PFSK-1 (cell line): Measurements from ENCODE around the gene ITGBL1.

Source experiments
- FOXP2 ChIP-seq: optimal IDR thresholded peaks from 2 replicates; pipeline ENCODE3; 2011; ENCODE audit warnings: borderline replicate concordance, control low read depth, inconsistent platforms; ENCODE audit not compliant: insufficient read depth; ENCODE audit errors: extremely low read length, extremely low read depth
- POLR2AphosphoS5 ChIP-seq: IDR thresholded peaks from 2 replicates; pipeline ENCODE4 v1.6.1; 2012; ENCODE audit warnings: low read depth, mild to moderate bottlenecking, control low read depth, low read length, moderate library complexity
- SIN3A ChIP-seq: IDR thresholded peaks from 2 replicates; pipeline ENCODE4 v1.6.1; 2012; ENCODE audit warnings: mild to moderate bottlenecking, low read length, moderate library complexity, borderline replicate concordance; ENCODE audit not compliant: insufficient read depth
- TAF1 ChIP-seq: IDR thresholded peaks from 2 replicates; pipeline ENCODE4 v1.6.1; 2012; ENCODE audit warnings: low read length, control low read depth, borderline replicate concordance; ENCODE audit not compliant: insufficient read depth
- TF ChIP-seq, protein P1 (sequence below), 2 experiments: IDR thresholded peaks; 2 replicates each; pipeline versions ENCODE4 v1.6.1 to v1.8.0; 2011 to 2012; ENCODE audit warnings: low read depth in 2 of 2, low read length in 2 of 2, control low read depth in 1 of 2, inconsistent platforms in 1 of 2, mild to moderate bottlenecking in 1 of 2, moderate library complexity in 1 of 2; ENCODE audit not compliant: insufficient read depth in 1 of 2

ITGBL1 gene

DNA sequence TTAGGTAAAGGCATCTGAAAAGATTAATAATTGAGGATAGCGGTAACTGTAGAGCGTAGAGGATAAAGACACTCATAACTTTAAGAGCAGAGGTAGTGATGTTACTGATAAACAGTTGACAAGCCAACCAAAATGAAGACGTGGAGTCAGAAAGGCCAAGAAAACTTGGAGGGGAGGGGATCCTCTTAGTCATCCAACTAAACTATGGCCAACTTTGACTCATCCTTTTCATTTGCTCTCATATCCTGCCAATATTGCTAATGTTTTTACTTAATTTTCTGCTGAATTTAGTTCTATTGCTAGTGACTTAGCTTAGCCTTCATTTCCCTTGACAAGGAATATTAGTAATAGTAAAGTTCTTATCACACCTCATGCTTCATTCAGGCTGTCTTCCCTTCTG, 13.4 kb downstream of the ITGBL1 start:
- TF ChIP-seq SIN3A (no peak), POLR2AphosphoS5 (no peak), FOXP2 (no peak), TAF1 (no peak)
- TF ChIP-seq, protein P1, sequence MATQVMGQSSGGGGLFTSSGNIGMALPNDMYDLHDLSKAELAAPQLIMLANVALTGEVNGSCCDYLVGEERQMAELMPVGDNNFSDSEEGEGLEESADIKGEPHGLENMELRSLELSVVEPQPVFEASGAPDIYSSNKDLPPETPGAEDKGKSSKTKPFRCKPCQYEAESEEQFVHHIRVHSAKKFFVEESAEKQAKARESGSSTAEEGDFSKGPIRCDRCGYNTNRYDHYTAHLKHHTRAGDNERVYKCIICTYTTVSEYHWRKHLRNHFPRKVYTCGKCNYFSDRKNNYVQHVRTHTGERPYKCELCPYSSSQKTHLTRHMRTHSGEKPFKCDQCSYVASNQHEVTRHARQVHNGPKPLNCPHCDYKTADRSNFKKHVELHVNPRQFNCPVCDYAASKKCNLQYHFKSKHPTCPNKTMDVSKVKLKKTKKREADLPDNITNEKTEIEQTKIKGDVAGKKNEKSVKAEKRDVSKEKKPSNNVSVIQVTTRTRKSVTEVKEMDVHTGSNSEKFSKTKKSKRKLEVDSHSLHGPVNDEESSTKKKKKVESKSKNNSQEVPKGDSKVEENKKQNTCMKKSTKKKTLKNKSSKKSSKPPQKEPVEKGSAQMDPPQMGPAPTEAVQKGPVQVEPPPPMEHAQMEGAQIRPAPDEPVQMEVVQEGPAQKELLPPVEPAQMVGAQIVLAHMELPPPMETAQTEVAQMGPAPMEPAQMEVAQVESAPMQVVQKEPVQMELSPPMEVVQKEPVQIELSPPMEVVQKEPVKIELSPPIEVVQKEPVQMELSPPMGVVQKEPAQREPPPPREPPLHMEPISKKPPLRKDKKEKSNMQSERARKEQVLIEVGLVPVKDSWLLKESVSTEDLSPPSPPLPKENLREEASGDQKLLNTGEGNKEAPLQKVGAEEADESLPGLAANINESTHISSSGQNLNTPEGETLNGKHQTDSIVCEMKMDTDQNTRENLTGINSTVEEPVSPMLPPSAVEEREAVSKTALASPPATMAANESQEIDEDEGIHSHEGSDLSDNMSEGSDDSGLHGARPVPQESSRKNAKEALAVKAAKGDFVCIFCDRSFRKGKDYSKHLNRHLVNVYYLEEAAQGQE (IDR thresholded peaks at IDR 0.05; ENCODE audit: insufficient read depth in 1 of 2, low read depth in 2 of 2, low read length in 2 of 2) = no peak

DNA sequence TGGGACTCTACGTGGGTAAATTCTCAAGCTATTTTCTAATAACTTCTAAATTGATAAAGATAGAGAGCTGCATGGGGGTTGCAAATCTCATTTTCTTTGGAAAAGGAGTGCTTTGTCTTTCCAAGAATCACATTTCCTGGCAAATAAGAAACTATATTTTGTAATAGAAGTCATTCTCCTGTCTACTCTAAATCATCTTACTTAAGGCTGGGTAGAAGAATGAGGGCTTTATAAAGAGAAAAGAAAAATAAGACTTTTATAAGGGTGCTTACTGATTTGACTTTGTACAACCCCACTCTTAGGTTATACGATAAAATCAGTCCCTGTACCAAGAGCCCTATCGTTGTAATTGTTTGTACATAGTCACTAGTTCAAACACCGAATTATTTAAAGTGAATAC, 14.9 kb downstream of the ITGBL1 start:
- TF ChIP-seq SIN3A (no peak), FOXP2 (no peak), POLR2AphosphoS5 (no peak), TAF1 (no peak)
- TF ChIP-seq, protein P1 (IDR thresholded peaks at IDR 0.05; ENCODE audit: insufficient read depth in 1 of 2, low read depth in 2 of 2, low read length in 2 of 2) = no peak

DNA sequence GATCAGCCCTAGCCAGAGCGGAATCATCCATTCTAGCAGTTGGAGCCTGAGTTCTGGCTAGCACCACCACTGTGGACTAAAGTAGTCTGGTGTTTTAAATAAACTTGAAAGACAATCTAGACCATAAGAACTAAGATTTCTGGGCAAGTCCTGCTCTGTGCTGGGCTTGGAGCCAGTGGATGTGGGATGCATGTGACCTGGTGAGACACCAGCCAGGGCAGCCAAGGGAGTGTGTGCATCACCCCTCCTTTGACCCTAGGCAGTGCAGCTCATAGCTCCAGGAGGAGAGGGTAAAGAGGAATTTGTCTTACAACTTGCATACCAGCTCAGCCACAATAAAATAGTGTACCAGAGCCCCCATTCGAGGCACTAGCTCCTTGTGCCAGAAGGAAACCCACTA, 21.0 kb downstream of the ITGBL1 start:
- TF ChIP-seq POLR2AphosphoS5 (no peak), SIN3A (no peak), TAF1 (no peak), FOXP2 (no peak)
- TF ChIP-seq, protein P1 (IDR thresholded peaks at IDR 0.05; ENCODE audit: insufficient read depth in 1 of 2, low read depth in 2 of 2, low read length in 2 of 2) = no peak

DNA sequence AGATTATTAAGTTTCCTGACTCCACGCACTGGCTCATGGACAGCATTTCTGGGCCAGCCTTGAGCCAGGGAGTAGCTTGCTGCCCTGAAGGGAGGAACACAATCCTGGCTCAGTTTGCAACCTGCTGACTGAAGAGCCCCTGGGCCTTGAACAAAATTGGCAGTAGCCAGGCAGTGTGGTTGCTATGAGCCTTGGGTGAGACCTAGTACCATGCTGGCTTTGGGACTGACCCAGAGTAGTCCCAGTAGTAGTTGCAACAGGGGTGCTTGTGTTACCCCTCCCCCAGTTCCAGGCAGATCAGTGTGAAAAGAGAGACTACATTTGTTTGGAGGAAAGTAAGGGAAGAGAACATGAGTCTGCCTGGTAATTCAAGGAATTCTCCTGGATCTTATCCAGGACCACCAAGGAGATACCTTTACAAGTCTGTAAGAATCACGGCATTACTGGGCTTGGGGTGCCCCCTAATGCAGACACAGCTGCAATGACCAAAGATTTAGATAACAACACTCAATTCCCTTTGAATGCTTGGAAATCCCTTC, 22.0 kb downstream of the ITGBL1 start:
- TF ChIP-seq SIN3A = no peak
- no peak for TF ChIP-seq POLR2AphosphoS5

DNA sequence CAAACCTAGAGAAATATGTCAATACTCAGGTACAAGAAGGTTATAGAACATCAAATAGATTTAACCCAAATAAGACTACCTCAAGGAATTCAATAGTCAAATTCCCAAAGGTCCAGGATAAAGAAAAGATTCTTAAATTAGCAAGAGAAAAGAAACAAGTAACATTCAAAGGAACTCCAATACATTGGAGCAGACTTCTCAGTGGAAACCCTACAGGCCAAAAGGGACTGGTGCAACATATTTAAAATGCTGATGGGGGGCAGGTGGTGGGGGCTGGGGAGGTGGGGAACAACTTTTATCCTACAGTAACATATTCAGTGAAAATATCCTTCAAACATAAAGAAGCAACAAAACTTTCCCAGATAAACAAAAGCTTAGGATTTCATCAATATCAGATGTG, 23.1 kb downstream of the ITGBL1 start:
- no peak for TF ChIP-seq POLR2AphosphoS5
- no peak for TF ChIP-seq FOXP2
- TF ChIP-seq SIN3A = no peak
- TF ChIP-seq TAF1 = no peak
- TF ChIP-seq, protein P1 (IDR thresholded peaks at IDR 0.05; ENCODE audit: insufficient read depth in 1 of 2, low read depth in 2 of 2, low read length in 2 of 2) = no peak
